GM12878 (cell line): ENCODE data around the gene RGS19. TPM values are rescaled to one million over a fixed set of nuclear protein-coding genes. Genes with fewer than 3 reads are reported as not detected.
A peak's percentile ranks its signal among the peaks of the same experiment; 100 is the strongest.

Experiments used
- ATF3 ChIP-seq: IDR thresholded peaks from 2 replicates; pipeline ENCODE4 v1.6.1; 2011; ENCODE audit warnings: low read depth, mild to moderate bottlenecking, low read length, moderate library complexity, borderline replicate concordance; ENCODE audit errors: extremely low read depth
- ATF7 ChIP-seq: fragments of 450-650 bp; IDR thresholded peaks from 2 replicates; pipeline ENCODE4 v1.6.1; 2016; ENCODE audit warnings: low read depth, mild to moderate bottlenecking
- BACH1 ChIP-seq: fragments of 450-650 bp; IDR thresholded peaks from 2 replicates; pipeline ENCODE4 v1.6.1; 2017; ENCODE audit warnings: mild to moderate bottlenecking, borderline replicate concordance
- CBFB ChIP-seq: IDR thresholded peaks from 2 replicates; pipeline ENCODE4 v1.6.1; 2016; ENCODE audit warnings: antibody characterized with exemption, low read depth
- CEBPB ChIP-seq, 2 experiments: fragments of 150-350 bp in 1 of 2; IDR thresholded peaks; 2 replicates each; pipeline ENCODE4 v1.6.1; 2012 to 2014; ENCODE audit warnings: low read depth in 2 of 2, low read length in 2 of 2, borderline replicate concordance in 1 of 2, inconsistent platforms in 1 of 2
- EP300 ChIP-seq, 2 experiments: fragments of 150-350 bp in 1 of 2; IDR thresholded peaks; 2 replicates each; pipeline ENCODE4 v1.6.1; 2011 to 2012; ENCODE audit warnings: low read depth in 2 of 2, low read length in 2 of 2, borderline replicate concordance in 1 of 2, improper control_type of control experiment in 1 of 2, inconsistent platforms in 1 of 2; ENCODE audit not compliant: control insufficient read depth in 1 of 2
- GATAD2B ChIP-seq: fragments of 450-650 bp; conservative IDR thresholded peaks from 2 replicates; pipeline ENCODE4 v1.6.1; 2017; ENCODE audit warnings: low read depth, mild to moderate bottlenecking, moderate library complexity
- KLF5 ChIP-seq: fragments of 450-650 bp; IDR thresholded peaks from 2 replicates; pipeline ENCODE4 v1.6.1; 2014; ENCODE audit warnings: mild to moderate bottlenecking; ENCODE audit not compliant: partially characterized antibody
- MYC ChIP-seq: IDR thresholded peaks from 2 replicates; pipeline ENCODE4 v1.6.1; 2011; ENCODE audit warnings: mild to moderate bottlenecking, low read length, moderate library complexity, inconsistent platforms; ENCODE audit not compliant: insufficient read depth, insufficient replicate concordance, insufficient read length, severe bottlenecking
- NR2C2 ChIP-seq: IDR thresholded peaks from 2 replicates; pipeline ENCODE4 v1.6.1; 2011; ENCODE audit warnings: borderline replicate concordance, low read depth; ENCODE audit not compliant: control insufficient read depth, insufficient read length
- PAX8 ChIP-seq: fragments of 450-650 bp; IDR thresholded peaks from 2 replicates; pipeline ENCODE4 v1.6.1; 2017; ENCODE audit warnings: mild to moderate bottlenecking, moderate library complexity
- PKNOX1 ChIP-seq: fragments of 450-650 bp; IDR thresholded peaks from 2 replicates; pipeline ENCODE4 v1.6.1; 2016; ENCODE audit warnings: mild to moderate bottlenecking
- POLR2AphosphoS5 ChIP-seq: IDR thresholded peaks from 2 replicates; pipeline ENCODE4 v1.6.1; 2011; ENCODE audit warnings: mild to moderate bottlenecking, low read length, inconsistent platforms
- POU2F2 ChIP-seq: IDR thresholded peaks from 3 replicates; pipeline ENCODE4 v1.6.1; 2011; ENCODE audit warnings: low read depth, mild to moderate bottlenecking, low read length, borderline replicate concordance
- PRDM15 ChIP-seq: fragments of 450-650 bp; formaldehyde crosslinking; IDR thresholded peaks from 2 replicates; pipeline ENCODE4 v1.4.0; 2020; ENCODE audit warnings: mild to moderate bottlenecking, moderate library complexity
- RB1 ChIP-seq: fragments of 450-650 bp; formaldehyde crosslinking; IDR thresholded peaks from 2 replicates; pipeline ENCODE4 v1.6.1; 2017; ENCODE audit warnings: mild to moderate bottlenecking, borderline replicate concordance
- RFX5 ChIP-seq: IDR thresholded peaks from 2 replicates; pipeline ENCODE4 v1.6.1; 2011; ENCODE audit warnings: low read depth, low read length, improper control_type of control experiment
- SMC3 ChIP-seq: IDR thresholded peaks from 2 replicates; pipeline ENCODE4 v1.6.1; 2011; ENCODE audit warnings: low read length, improper control_type of control experiment, borderline replicate concordance
- SUZ12 ChIP-seq: fragments of 200-600 bp; sonication (generic); IDR thresholded peaks from one replicate; pipeline ENCODE4 v1.6.1; 2018; ENCODE audit warnings: antibody characterized with exemption, mild to moderate bottlenecking; ENCODE audit not compliant: unreplicated experiment
- TCF3 ChIP-seq: IDR thresholded peaks from 2 replicates; pipeline ENCODE4 v1.6.1; 2012; ENCODE audit warnings: low read depth, mild to moderate bottlenecking, low read length, borderline replicate concordance; ENCODE audit not compliant: insufficient read depth
- ZNF384 ChIP-seq: IDR thresholded peaks from 2 replicates; pipeline ENCODE4 v1.6.1; 2012; ENCODE audit warnings: low read depth, mild to moderate bottlenecking, low read length, improper control_type of control experiment, borderline replicate concordance
- polyA plus RNA-seq, 11 experiments: library from polyadenylated mRNA; depleted of rRNA in 4 of 11; unstranded in 6 of 11; stranded (reverse) in 5 of 11; fragments of >200 nt; fragmentation: Nextera tagmentation in 4 of 11; fragmentation: Illumina TruSeq in 1 of 11; extraction: Ambion mirVana in 4 of 11; extraction: Trizol in 1 of 11; gene quantifications; 1 replicate in 1 of 11; 2 replicates in 10 of 11; pipeline versions ENCODE4 v1.2.1 to v1.2.3, GENCODE V29; 2011 to 2016; ENCODE audit warnings: inconsistent platforms in 2 of 11, missing spikeins in 2 of 11, low read depth in 1 of 11
- total RNA-seq, 4 experiments: library from RNA; depleted of rRNA in 3 of 4; stranded (reverse); fragments of >200 nt in 3 of 4; fragmentation: Illumina TruSeq in 1 of 4; extraction: Trizol in 1 of 4; gene quantifications; 2 replicates each; pipeline versions ENCODE4 v1.2.1 to v1.2.3, GENCODE V29; 2013 to 2021

The RGS19 gene
- total and polyA plus RNA-seq, 10 of the 15 experiments (the other 5 are each of a cell fraction or from before 2014, with no cell fraction given) = 0.82 to 62.4 (median 39.8) TPM

- TF ChIP-seq PKNOX1 = no peak
- TF ChIP-seq EP300 (IDR thresholded peaks at IDR 0.05; ENCODE audit: borderline replicate concordance in 1 of 2, control insufficient read depth in 1 of 2, low read depth in 2 of 2, low read length in 2 of 2) = no peak
- 0 out of 2 replicates have a peak, but pooled peaks have one; percentile 8 for TF ChIP-seq BACH1
- TF ChIP-seq ATF3 = no peak
- TF ChIP-seq MYC = no peak
- no peak for TF ChIP-seq RB1
- TF ChIP-seq SUZ12 = peak; percentile 78
- TF ChIP-seq ZNF384 = no peak
- no peak for TF ChIP-seq SMC3
- no peak for TF ChIP-seq NR2C2
- no peak for TF ChIP-seq POU2F2
- no peak for TF ChIP-seq RFX5
- no peak for TF ChIP-seq CEBPB (IDR thresholded peaks at IDR 0.05; ENCODE audit: borderline replicate concordance in 1 of 2, low read depth in 2 of 2, low read length in 2 of 2)
- TF ChIP-seq POLR2AphosphoS5 = no peak
- no peak for TF ChIP-seq TCF3
- TF ChIP-seq PRDM15 = no peak
- TF ChIP-seq PAX8 = no peak
- no peak for TF ChIP-seq ATF7
- peak; percentile 75; the same call in 1 of the 2 replicates for TF ChIP-seq GATAD2B
- no peak for TF ChIP-seq KLF5
- TF ChIP-seq CBFB = no peak
- TF ChIP-seq, all 136 proteins: peak for 5
These were observed 30.8 kb downstream of the RGS19 start (continued) for GRCh38 chr20:64048402-64049044.
